ENCODE data around the gene LST1. TPM values are rescaled to one million over a fixed set of nuclear protein-coding genes. Genes with fewer than 3 reads are reported as not detected.

LST1 gene
- total and polyA plus RNA-seq, 4 donors, result 10.4 to 24.6 (median 13.4) TPM

GRCh38 chr6:31636698-31637596 is 50.9 kb downstream of the LST1 start:
- no peak overlapping the region for H3K4me3 ChIP-seq (ENCODE audit: low read depth in 1 of 3, low read length in 3 of 3)
- no peak for TF ChIP-seq MAX (IDR thresholded peaks at IDR 0.05)
- no peak for TF ChIP-seq HNF4G (IDR thresholded peaks at IDR 0.05)
- TF ChIP-seq JUND (IDR thresholded peaks at IDR 0.05), result no peak
- TF ChIP-seq ZBTB33 (IDR thresholded peaks at IDR 0.05), result no peak
- TF ChIP-seq YY1 (IDR thresholded peaks at IDR 0.05), result no peak
- no peak for TF ChIP-seq EGR1 (IDR thresholded peaks at IDR 0.05; ENCODE audit: low read depth in 2 of 2)
- TF ChIP-seq RXRA (IDR thresholded peaks at IDR 0.05), result no peak
- no peak for TF ChIP-seq CTCF (IDR thresholded peaks at IDR 0.05; ENCODE audit: low read depth, low read length, missing input control)
- no peak for TF ChIP-seq HNF4A (conservative IDR thresholded peaks at IDR 0.05)
- no peak for TF ChIP-seq ATF3 (IDR thresholded peaks at IDR 0.05)
- TF ChIP-seq FOXA1 (IDR thresholded peaks at IDR 0.05), result no peak
- no peak for TF ChIP-seq SP1 (IDR thresholded peaks at IDR 0.05)
- no peak for TF ChIP-seq RAD21 (IDR thresholded peaks at IDR 0.05)
- H3K27ac ChIP-seq (ENCODE audit: low read depth in 1 of 2, low read length in 2 of 2), result no peak overlapping the region
- no peak for DNase-seq (ENCODE audit: low spot score)
- H3K4me1 ChIP-seq (ENCODE audit: control insufficient read depth in 4 of 4, insufficient read depth in 4 of 4, low read length in 3 of 4), result peaks cover 2 to 28% (median 19%) of the 10 kb centered on the region in 4 donors
- H3K9me3 ChIP-seq (ENCODE audit: control insufficient read depth in 4 of 4, low read length in 3 of 4), result no peaks in the 10 kb centered on the region
- no peaks in the 10 kb centered on the region for H3K27me3 ChIP-seq (ENCODE audit: control insufficient read depth in 4 of 4, insufficient read depth in 4 of 4, low read length in 3 of 4)
- H3K36me3 ChIP-seq (ENCODE audit: control insufficient read depth in 4 of 4, insufficient read depth in 3 of 4, low read depth in 1 of 4, low read length in 3 of 4), result peaks cover 38 to 89% (median 56%) of the 10 kb centered on the region in 4 donors
- 89% methylated on average over 27 of the region's 27 CpGs for WGBS
- no peak overlapping the region for H3K9ac ChIP-seq (ENCODE audit: low read depth in 1 of 2, low read length in 2 of 2)

Small RNA genes within 50 kb of the gene (small RNA-seq; reads per million reads assigned to genes)
- gene MIR6832 (not detected), gene SNORA38 (4.2 reads per million, percentile 92 among the genes with 10 or more reads in this experiment), gene SNORD117 (207 reads per million, percentile 98 among the genes with 10 or more reads in this experiment), gene SNORD84 (not detected), gene UQCRHP1 (not detected)

Other genes with a start within 250 kb of the LST1 start
Only the 30 nearest of the 35 such genes appear.
- 1 to 10 TPM; 3.3 to 9.1 TPM for gene MICA, start 182.7 kb upstream of the LST1 start, total RNA-seq
- 1 to 10 TPM; 3.2 to 5.0 TPM for gene MICA, start 182.7 kb upstream of the LST1 start, polyA plus RNA-seq
- gene MICB, start 88.1 kb upstream of the LST1 start, total RNA-seq, result 1 to 10 TPM; 1.8 to 4.9 TPM
- under 1 TPM; 0.19 to 0.66 TPM for gene MICB, start 88.1 kb upstream of the LST1 start, polyA plus RNA-seq
- gene MCCD1, start 57.3 kb upstream of the LST1 start, total RNA-seq, result under 1 TPM in 1 of 2 donors, not detected in 1; 0.56 TPM
- not detected for gene MCCD1, start 57.3 kb upstream of the LST1 start, polyA plus RNA-seq
- gene DDX39B, start 44.3 kb upstream of the LST1 start, total RNA-seq, result 100 to 1,000 TPM; 151 to 254 TPM
- 100 to 1,000 TPM in 1 of 2 donors, 10 to 100 TPM in 1; 75.0 to 120 TPM for gene DDX39B, start 44.3 kb upstream of the LST1 start, polyA plus RNA-seq
- gene ATP6V1G2, start 39.7 kb upstream of the LST1 start, total RNA-seq, result under 1 TPM; 0.14 to 0.17 TPM
- gene ATP6V1G2, start 39.7 kb upstream of the LST1 start, polyA plus RNA-seq, result under 1 TPM; 0.35 to 0.36 TPM
- 1 to 10 TPM; 6.7 to 8.0 TPM for gene NFKBIL1, start 38.7 kb upstream of the LST1 start, total RNA-seq
- 1 to 10 TPM; 3.3 to 9.6 TPM for gene NFKBIL1, start 38.7 kb upstream of the LST1 start, polyA plus RNA-seq
- gene LTA, start 14.0 kb upstream of the LST1 start, total RNA-seq, result not detected
- under 1 TPM in 1 of 2 donors, not detected in 1; 0.05 TPM for gene LTA, start 14.0 kb upstream of the LST1 start, polyA plus RNA-seq
- gene TNF, start 10.7 kb upstream of the LST1 start, total RNA-seq, result under 1 TPM; 0.19 to 0.42 TPM
- gene TNF, start 10.7 kb upstream of the LST1 start, polyA plus RNA-seq, result under 1 TPM in 1 of 2 donors, not detected in 1; 0.06 TPM
- gene LTB, start 3.9 kb upstream of the LST1 start, total RNA-seq, result 1 to 10 TPM in 1 of 2 donors, under 1 TPM in 1; 0.67 to 5.3 TPM
- 1 to 10 TPM; 1.4 to 1.7 TPM for gene LTB, start 3.9 kb upstream of the LST1 start, polyA plus RNA-seq
- gene NCR3, start 6.7 kb downstream of the LST1 start, total RNA-seq, result under 1 TPM in 1 of 2 donors, not detected in 1; 0.42 TPM
- under 1 TPM; 0.14 to 0.71 TPM for gene NCR3, start 6.7 kb downstream of the LST1 start, polyA plus RNA-seq
- gene AIF1, start 29.0 kb downstream of the LST1 start, total RNA-seq, result 10 to 100 TPM; 12.2 to 46.8 TPM
- gene AIF1, start 29.0 kb downstream of the LST1 start, polyA plus RNA-seq, result 10 to 100 TPM; 24.9 to 28.6 TPM
- 10 to 100 TPM; 27.2 to 31.9 TPM for gene PRRC2A, start 34.4 kb downstream of the LST1 start, total RNA-seq
- 10 to 100 TPM; 21.9 to 39.3 TPM for gene PRRC2A, start 34.4 kb downstream of the LST1 start, polyA plus RNA-seq
- 100 to 1,000 TPM; 109 to 119 TPM for gene BAG6, start 66.4 kb downstream of the LST1 start, total RNA-seq
- 100 to 1,000 TPM in 1 of 2 donors, 10 to 100 TPM in 1; 64.9 to 116 TPM for gene BAG6, start 66.4 kb downstream of the LST1 start, polyA plus RNA-seq
- gene APOM, start 69.6 kb downstream of the LST1 start, total RNA-seq, result 100 to 1,000 TPM in 1 of 2 donors, 10 to 100 TPM in 1; 89.8 to 164 TPM
- 100 to 1,000 TPM; 182 to 587 TPM for gene APOM, start 69.6 kb downstream of the LST1 start, polyA plus RNA-seq
- gene C6orf47, start 74.5 kb downstream of the LST1 start, total RNA-seq, result 10 to 100 TPM in 1 of 2 donors, 1 to 10 TPM in 1; 8.1 to 10.8 TPM
- 1 to 10 TPM; 2.0 to 6.7 TPM for gene C6orf47, start 74.5 kb downstream of the LST1 start, polyA plus RNA-seq
- gene GPANK1, start 78.7 kb downstream of the LST1 start, total RNA-seq, result 10 to 100 TPM in 1 of 2 donors, 1 to 10 TPM in 1; 8.7 to 13.9 TPM
- 10 to 100 TPM in 1 of 2 donors, 1 to 10 TPM in 1; 7.6 to 13.8 TPM for gene GPANK1, start 78.7 kb downstream of the LST1 start, polyA plus RNA-seq
- 10 to 100 TPM; 58.1 to 60.5 TPM for gene CSNK2B, start 79.8 kb downstream of the LST1 start, total RNA-seq
- 100 to 1,000 TPM in 1 of 2 donors, 10 to 100 TPM in 1; 93.5 to 108 TPM for gene CSNK2B, start 79.8 kb downstream of the LST1 start, polyA plus RNA-seq
- 1 to 10 TPM; 1.4 to 5.9 TPM for gene LY6G5B, start 83.7 kb downstream of the LST1 start, total RNA-seq
- gene LY6G5B, start 83.7 kb downstream of the LST1 start, polyA plus RNA-seq, result 1 to 10 TPM; 1.2 to 2.8 TPM
- 1 to 10 TPM in 1 of 2 donors, under 1 TPM in 1; 0.59 to 1.1 TPM for gene LY6G5C, start 94.8 kb downstream of the LST1 start, total RNA-seq
- gene LY6G5C, start 94.8 kb downstream of the LST1 start, polyA plus RNA-seq, result 1 to 10 TPM; 1.1 to 2.5 TPM
- gene ABHD16A, start 117.0 kb downstream of the LST1 start, total RNA-seq, result 10 to 100 TPM; 39.1 to 59.4 TPM
- gene ABHD16A, start 117.0 kb downstream of the LST1 start, polyA plus RNA-seq, result 10 to 100 TPM; 26.6 to 30.8 TPM
- 1 to 10 TPM in 1 of 2 donors, under 1 TPM in 1; 0.08 to 3.2 TPM for gene LY6G6F, start 120.6 kb downstream of the LST1 start, total RNA-seq
- gene LY6G6F, start 120.6 kb downstream of the LST1 start, polyA plus RNA-seq, result not detected
- not detected for gene LY6G6D, start 129.1 kb downstream of the LST1 start, total RNA-seq
- not detected for gene LY6G6D, start 129.1 kb downstream of the LST1 start, polyA plus RNA-seq
- not detected for gene LY6G6C, start 135.5 kb downstream of the LST1 start, total RNA-seq
- not detected for gene LY6G6C, start 135.5 kb downstream of the LST1 start, polyA plus RNA-seq
- gene MPIG6B, start 137.1 kb downstream of the LST1 start, total RNA-seq, result 10 to 100 TPM in 1 of 2 donors, under 1 TPM in 1; 0.08 to 10.7 TPM
- under 1 TPM; 0.15 to 0.33 TPM for gene MPIG6B, start 137.1 kb downstream of the LST1 start, polyA plus RNA-seq
- gene DDAH2, start 143.0 kb downstream of the LST1 start, total RNA-seq, result 10 to 100 TPM; 23.8 to 31.4 TPM
- gene DDAH2, start 143.0 kb downstream of the LST1 start, polyA plus RNA-seq, result 10 to 100 TPM; 19.8 to 22.6 TPM
- 100 to 1,000 TPM in 1 of 2 donors, 10 to 100 TPM in 1; 56.5 to 124 TPM for gene CLIC1, start 150.3 kb downstream of the LST1 start, total RNA-seq
- gene CLIC1, start 150.3 kb downstream of the LST1 start, polyA plus RNA-seq, result 10 to 100 TPM; 63.7 to 65.2 TPM
- gene MSH5, start 153.7 kb downstream of the LST1 start, total RNA-seq, result 1 to 10 TPM; 5.9 to 6.4 TPM
- 1 to 10 TPM; 1.2 to 2.2 TPM for gene MSH5, start 153.7 kb downstream of the LST1 start, polyA plus RNA-seq
- 1 to 10 TPM in 1 of 2 donors, under 1 TPM in 1; 0.59 to 2.6 TPM for gene SAPCD1, start 176.4 kb downstream of the LST1 start, total RNA-seq
- under 1 TPM in 1 of 2 donors, not detected in 1; 0.68 TPM for gene SAPCD1, start 176.4 kb downstream of the LST1 start, polyA plus RNA-seq
- gene VWA7, start 191.1 kb downstream of the LST1 start, total RNA-seq, result 1 to 10 TPM in 1 of 2 donors, under 1 TPM in 1; 0.17 to 2.0 TPM
- gene VWA7, start 191.1 kb downstream of the LST1 start, polyA plus RNA-seq, result 1 to 10 TPM in 1 of 2 donors, under 1 TPM in 1; 0.81 to 1.0 TPM
- 10 to 100 TPM; 32.4 to 44.7 TPM for gene VARS1, start 209.5 kb downstream of the LST1 start, total RNA-seq
- 10 to 100 TPM; 17.9 to 32.5 TPM for gene VARS1, start 209.5 kb downstream of the LST1 start, polyA plus RNA-seq